ENCODE results near the gene EXOSC6.

DNA sequence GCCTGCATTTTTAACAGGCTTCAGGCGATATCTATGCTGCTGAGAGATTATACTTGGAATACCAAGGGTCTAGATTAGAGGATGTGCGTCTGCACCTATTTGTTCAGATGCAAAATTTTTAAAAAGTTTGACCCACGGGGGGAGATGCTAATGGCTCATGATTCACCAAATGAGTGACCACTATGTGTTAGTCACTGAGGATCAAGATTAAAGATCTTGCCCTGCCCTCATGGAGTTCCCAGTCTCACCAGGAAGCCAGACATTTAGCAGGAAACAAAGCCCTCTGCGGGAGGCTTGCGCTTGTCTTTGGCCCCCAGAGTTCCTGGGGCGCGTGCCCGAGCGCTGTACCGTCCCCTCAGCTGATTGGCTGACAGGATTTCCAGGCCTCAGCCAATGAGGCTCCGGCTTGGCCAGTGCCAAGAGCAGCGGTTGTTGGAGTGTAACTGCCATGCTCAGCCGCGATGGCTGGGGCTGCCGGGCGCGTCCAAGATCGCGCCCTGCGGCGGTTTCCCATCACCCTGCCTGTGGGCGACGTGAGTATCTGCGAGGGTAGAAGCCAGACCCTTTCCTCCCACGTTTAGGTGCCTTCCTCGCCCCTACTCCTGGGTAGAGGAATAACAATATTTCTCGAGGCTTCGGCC, 42.8 kb upstream of the EXOSC6 start:
- TF ChIP-seq EZH2 (IDR thresholded peaks at IDR 0.05; ENCODE audit: borderline replicate concordance, low read depth, low read length, severe bottlenecking) (no peak), CTCF (IDR thresholded peaks at IDR 0.05; ENCODE audit: borderline replicate concordance, extremely low read depth, low read length, poor library complexity, severe bottlenecking) (no peak)

Data from DND-41 (cell line).